Liver (tissue), 9 donors: ENCODE data around the gene CCDC121. TPM values are rescaled to one million over a fixed set of nuclear protein-coding genes. Genes with fewer than 3 reads are reported as not detected.

Experiments
- DNase-seq: peaks from one replicate; pipeline ENCODE4 v3.0.0-alpha.2; 2017; ENCODE audit warnings: low spot score
- H3K27ac ChIP-seq, 2 donors: one replicate each; pipeline ENCODE4 v1.7.0; 2013; ENCODE audit warnings: inconsistent platforms in 2 of 2, low read length in 2 of 2, control low read depth in 1 of 2, low read depth in 1 of 2, mild to moderate bottlenecking in 1 of 2
- H3K27me3 ChIP-seq, 4 donors: one replicate each; pipeline versions ENCODE4 v1.6.1 to v1.7.0; 2013; ENCODE audit warnings: low read length in 3 of 4, inconsistent platforms in 1 of 4, mild to moderate bottlenecking in 1 of 4, moderate library complexity in 1 of 4; ENCODE audit not compliant: control insufficient read depth in 4 of 4, insufficient read depth in 4 of 4
- H3K36me3 ChIP-seq, 4 donors: one replicate each; pipeline versions ENCODE4 v1.6.1 to v1.7.0; 2013; ENCODE audit warnings: low read length in 3 of 4, mild to moderate bottlenecking in 3 of 4, low read depth in 1 of 4, moderate library complexity in 1 of 4; ENCODE audit not compliant: control insufficient read depth in 4 of 4, insufficient read depth in 3 of 4
- H3K4me1 ChIP-seq, 4 donors: one replicate each; pipeline versions ENCODE4 v1.6.1 to v1.7.0; 2013; ENCODE audit warnings: low read length in 3 of 4, mild to moderate bottlenecking in 3 of 4, moderate library complexity in 1 of 4; ENCODE audit not compliant: control insufficient read depth in 4 of 4, insufficient read depth in 4 of 4
- H3K4me3 ChIP-seq, 3 donors: one replicate each; pipeline versions ENCODE4 v1.6.1 to v1.7.0; 2013; ENCODE audit warnings: low read length in 3 of 3, control low read depth in 1 of 3, low read depth in 1 of 3, mild to moderate bottlenecking in 1 of 3
- H3K9ac ChIP-seq, 2 donors: one replicate each; pipeline ENCODE4 v1.7.0; 2013; ENCODE audit warnings: low read length in 2 of 2, mild to moderate bottlenecking in 2 of 2, moderate library complexity in 2 of 2, control low read depth in 1 of 2, low read depth in 1 of 2
- H3K9me3 ChIP-seq, 4 donors: one replicate each; pipeline versions ENCODE4 v1.6.1 to v1.7.0; 2013; ENCODE audit warnings: low read length in 3 of 4; ENCODE audit not compliant: control insufficient read depth in 4 of 4
- EGR1 ChIP-seq, 2 donors: IDR thresholded peaks; 2 replicates each; pipeline ENCODE4 v1.6.1; 2016 to 2018; ENCODE audit warnings: antibody characterized with exemption in 2 of 2, low read depth in 2 of 2
- FOXA1 ChIP-seq: IDR thresholded peaks from 2 replicates; pipeline ENCODE4 v1.6.1; 2016; ENCODE audit warnings: antibody characterized with exemption
- FOXA2 ChIP-seq: IDR thresholded peaks from 2 replicates; pipeline ENCODE4 v1.6.1; 2016; ENCODE audit warnings: antibody characterized with exemption
- GABPA ChIP-seq, 2 donors: IDR thresholded peaks in 1 of 2; conservative IDR thresholded peaks in 1 of 2; 2 replicates each; pipeline ENCODE4 v1.6.1; 2016; ENCODE audit warnings: antibody characterized with exemption in 2 of 2, mild to moderate bottlenecking in 1 of 2, moderate library complexity in 1 of 2
- HNF4A ChIP-seq, 2 donors: conservative IDR thresholded peaks; 2 replicates each; pipeline ENCODE4 v1.6.1; 2016; ENCODE audit warnings: antibody characterized with exemption in 2 of 2, mild to moderate bottlenecking in 2 of 2
- HNF4G ChIP-seq: IDR thresholded peaks from 2 replicates; pipeline ENCODE4 v1.6.1; 2016; ENCODE audit warnings: antibody characterized with exemption
- JUND ChIP-seq, 2 donors: IDR thresholded peaks; 2 replicates each; pipeline ENCODE4 v1.6.1; 2016; ENCODE audit warnings: antibody characterized with exemption in 2 of 2
- NR2F2 ChIP-seq: IDR thresholded peaks from 2 replicates; pipeline ENCODE4 v1.6.1; 2016; ENCODE audit warnings: antibody characterized with exemption
- RXRA ChIP-seq, 2 donors: IDR thresholded peaks; 2 replicates each; pipeline ENCODE4 v1.6.1; 2017 to 2018; ENCODE audit warnings: antibody characterized with exemption in 2 of 2, mild to moderate bottlenecking in 1 of 2
- SP1 ChIP-seq: IDR thresholded peaks from 2 replicates; pipeline ENCODE4 v1.6.1; 2018; ENCODE audit warnings: antibody characterized with exemption, mild to moderate bottlenecking
- YY1 ChIP-seq: IDR thresholded peaks from 2 replicates; pipeline ENCODE4 v1.6.1; 2016; ENCODE audit warnings: antibody characterized with exemption, mild to moderate bottlenecking
- WGBS: extraction: QIAGEN DNeasy Blood & Tissue Kit; methylation state at CpG from one replicate; pipeline ENCODE4 v1.1.7; 2013; 5-methylcytosine and 5-hydroxymethylcytosine counted together
- polyA plus RNA-seq, 2 donors: library from polyadenylated mRNA; stranded (reverse) in 1 of 2; unstranded in 1 of 2; fragments of 200-250 nt in 1 of 2; fragments of >200 nt in 1 of 2; fragmentation: Nextera tagmentation in 1 of 2; extraction: Ambion mirVana in 1 of 2; gene quantifications; one replicate each; pipeline versions ENCODE4 v1.2.1 to v1.2.3, GENCODE V29; 2013 to 2015
- total RNA-seq, 2 donors: library from RNA; depleted of rRNA; stranded (reverse); fragments of >200 nt; gene quantifications; one replicate each; pipeline ENCODE4 v1.2.3, GENCODE V29; 2014
- TF ChIP-seq, protein P1 (sequence below): fragments of 150-350 bp; IDR thresholded peaks from 2 replicates; pipeline ENCODE4 v1.5.1; 2017; ENCODE audit warnings: improper control_type of control experiment, low read depth, low read length; ENCODE audit not compliant: missing input control
- TF ChIP-seq, protein P2 (sequence below): IDR thresholded peaks from 2 replicates; pipeline ENCODE4 v1.6.1; 2016; ENCODE audit warnings: antibody characterized with exemption
- TF ChIP-seq, protein P3 (sequence below): IDR thresholded peaks from 2 replicates; pipeline ENCODE4 v1.6.1; 2016; ENCODE audit warnings: antibody characterized with exemption, mild to moderate bottlenecking
- TF ChIP-seq, protein P4 (sequence below): IDR thresholded peaks from 2 replicates; pipeline ENCODE4 v1.6.1; 2016; ENCODE audit warnings: antibody characterized with exemption
- donor health status: healthy.
- donor health status: healthy.
- donor health status: healthy.
- donor health status: healthy.
- donor health status: healthy.

CCDC121 gene
- total and polyA plus RNA-seq, 4 donors: 0.97 to 2.5 (median 1.4) TPM

DNA sequence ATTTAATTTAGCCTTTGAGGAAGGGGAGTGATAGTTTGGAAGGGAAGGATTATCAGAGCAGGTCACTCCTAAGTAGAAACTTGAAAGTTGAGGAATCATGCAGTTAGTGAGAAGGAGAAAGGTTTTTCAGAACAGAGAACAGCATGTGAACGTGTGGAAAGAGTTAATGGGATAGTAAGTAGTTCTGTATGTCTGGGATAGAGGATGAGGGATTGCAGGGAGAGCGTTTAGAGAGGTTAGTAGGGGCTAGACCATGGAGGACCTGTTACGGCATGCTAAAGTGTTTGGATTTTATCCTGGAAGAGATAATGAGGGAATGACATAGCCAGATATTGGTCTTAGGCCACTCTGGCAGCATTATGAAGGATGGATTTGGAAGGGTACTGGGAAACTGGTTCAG is 44.2 kb downstream of the CCDC121 start:
- no peak for DNase-seq
- Histone ChIP-seq H3K9me3 (peaks cover 3 to 10% (median 6%) of the 10 kb centered on the region in 4 donors), H3K4me1 (peaks cover 5 to 20% (median 9%) of the 10 kb centered on the region in 4 donors), H3K9ac (no peak overlapping the region), H3K27me3 (no peaks in the 10 kb centered on the region), H3K36me3 (no peaks in the 10 kb centered on the region), H3K27ac (no peak overlapping the region), H3K4me3 (no peak overlapping the region)
- TF ChIP-seq JUND (IDR thresholded peaks at IDR 0.05) (no peak), EGR1 (IDR thresholded peaks at IDR 0.05; ENCODE audit: low read depth in 2 of 2) (no peak), HNF4A (conservative IDR thresholded peaks at IDR 0.05) (no peak), HNF4G (no peak), YY1 (no peak), GABPA (IDR thresholded peaks at IDR 0.05 in 1 of 2, conservative IDR thresholded peaks at IDR 0.05 in 1 of 2) (no peak), FOXA2 (no peak), RXRA (IDR thresholded peaks at IDR 0.05) (no peak), NR2F2 (no peak), SP1 (no peak)
- TF ChIP-seq, protein P1, sequence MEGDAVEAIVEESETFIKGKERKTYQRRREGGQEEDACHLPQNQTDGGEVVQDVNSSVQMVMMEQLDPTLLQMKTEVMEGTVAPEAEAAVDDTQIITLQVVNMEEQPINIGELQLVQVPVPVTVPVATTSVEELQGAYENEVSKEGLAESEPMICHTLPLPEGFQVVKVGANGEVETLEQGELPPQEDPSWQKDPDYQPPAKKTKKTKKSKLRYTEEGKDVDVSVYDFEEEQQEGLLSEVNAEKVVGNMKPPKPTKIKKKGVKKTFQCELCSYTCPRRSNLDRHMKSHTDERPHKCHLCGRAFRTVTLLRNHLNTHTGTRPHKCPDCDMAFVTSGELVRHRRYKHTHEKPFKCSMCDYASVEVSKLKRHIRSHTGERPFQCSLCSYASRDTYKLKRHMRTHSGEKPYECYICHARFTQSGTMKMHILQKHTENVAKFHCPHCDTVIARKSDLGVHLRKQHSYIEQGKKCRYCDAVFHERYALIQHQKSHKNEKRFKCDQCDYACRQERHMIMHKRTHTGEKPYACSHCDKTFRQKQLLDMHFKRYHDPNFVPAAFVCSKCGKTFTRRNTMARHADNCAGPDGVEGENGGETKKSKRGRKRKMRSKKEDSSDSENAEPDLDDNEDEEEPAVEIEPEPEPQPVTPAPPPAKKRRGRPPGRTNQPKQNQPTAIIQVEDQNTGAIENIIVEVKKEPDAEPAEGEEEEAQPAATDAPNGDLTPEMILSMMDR: no peak
- TF ChIP-seq, protein P2, sequence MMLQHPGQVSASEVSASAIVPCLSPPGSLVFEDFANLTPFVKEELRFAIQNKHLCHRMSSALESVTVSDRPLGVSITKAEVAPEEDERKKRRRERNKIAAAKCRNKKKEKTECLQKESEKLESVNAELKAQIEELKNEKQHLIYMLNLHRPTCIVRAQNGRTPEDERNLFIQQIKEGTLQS: no peak
- TF ChIP-seq, protein P3, sequence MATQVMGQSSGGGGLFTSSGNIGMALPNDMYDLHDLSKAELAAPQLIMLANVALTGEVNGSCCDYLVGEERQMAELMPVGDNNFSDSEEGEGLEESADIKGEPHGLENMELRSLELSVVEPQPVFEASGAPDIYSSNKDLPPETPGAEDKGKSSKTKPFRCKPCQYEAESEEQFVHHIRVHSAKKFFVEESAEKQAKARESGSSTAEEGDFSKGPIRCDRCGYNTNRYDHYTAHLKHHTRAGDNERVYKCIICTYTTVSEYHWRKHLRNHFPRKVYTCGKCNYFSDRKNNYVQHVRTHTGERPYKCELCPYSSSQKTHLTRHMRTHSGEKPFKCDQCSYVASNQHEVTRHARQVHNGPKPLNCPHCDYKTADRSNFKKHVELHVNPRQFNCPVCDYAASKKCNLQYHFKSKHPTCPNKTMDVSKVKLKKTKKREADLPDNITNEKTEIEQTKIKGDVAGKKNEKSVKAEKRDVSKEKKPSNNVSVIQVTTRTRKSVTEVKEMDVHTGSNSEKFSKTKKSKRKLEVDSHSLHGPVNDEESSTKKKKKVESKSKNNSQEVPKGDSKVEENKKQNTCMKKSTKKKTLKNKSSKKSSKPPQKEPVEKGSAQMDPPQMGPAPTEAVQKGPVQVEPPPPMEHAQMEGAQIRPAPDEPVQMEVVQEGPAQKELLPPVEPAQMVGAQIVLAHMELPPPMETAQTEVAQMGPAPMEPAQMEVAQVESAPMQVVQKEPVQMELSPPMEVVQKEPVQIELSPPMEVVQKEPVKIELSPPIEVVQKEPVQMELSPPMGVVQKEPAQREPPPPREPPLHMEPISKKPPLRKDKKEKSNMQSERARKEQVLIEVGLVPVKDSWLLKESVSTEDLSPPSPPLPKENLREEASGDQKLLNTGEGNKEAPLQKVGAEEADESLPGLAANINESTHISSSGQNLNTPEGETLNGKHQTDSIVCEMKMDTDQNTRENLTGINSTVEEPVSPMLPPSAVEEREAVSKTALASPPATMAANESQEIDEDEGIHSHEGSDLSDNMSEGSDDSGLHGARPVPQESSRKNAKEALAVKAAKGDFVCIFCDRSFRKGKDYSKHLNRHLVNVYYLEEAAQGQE: no peak
- TF ChIP-seq, protein P4, sequence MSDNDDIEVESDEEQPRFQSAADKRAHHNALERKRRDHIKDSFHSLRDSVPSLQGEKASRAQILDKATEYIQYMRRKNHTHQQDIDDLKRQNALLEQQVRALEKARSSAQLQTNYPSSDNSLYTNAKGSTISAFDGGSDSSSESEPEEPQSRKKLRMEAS: no peak
- 97% methylated on average over 3 of the region's 3 CpGs for WGBS

DNA sequence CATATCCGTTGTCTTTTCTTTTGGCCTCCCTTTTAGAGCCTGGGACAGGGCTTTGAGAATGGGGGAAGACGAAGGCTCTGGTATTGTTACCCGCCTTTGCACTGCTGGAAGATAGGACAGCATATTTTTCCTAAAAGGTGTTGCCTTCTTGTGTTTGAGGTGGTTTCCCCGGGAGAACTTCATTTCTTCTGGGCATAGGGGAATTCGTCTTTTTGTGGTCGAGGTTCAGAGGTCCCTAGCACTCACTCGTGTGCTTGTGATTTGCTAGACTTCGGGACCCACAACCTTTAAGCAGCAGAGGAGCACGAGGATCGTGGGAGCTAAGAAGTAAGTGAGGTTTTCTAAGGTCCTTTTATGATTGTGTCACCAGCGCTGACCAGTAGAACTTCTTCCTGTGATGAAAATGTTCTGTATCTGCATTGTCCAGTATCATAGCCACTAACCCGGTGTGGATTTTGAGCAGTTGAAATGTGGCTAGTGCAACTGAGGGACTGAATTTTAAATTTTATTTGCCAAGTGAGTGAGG is 45.4 kb downstream of the CCDC121 start:
- peak overlapping the region; percentile 14 to 22 for H3K27ac ChIP-seq
- no peak for TF ChIP-seq HNF4A (conservative IDR thresholded peaks at IDR 0.05)
- TF ChIP-seq FOXA1: no peak
- TF ChIP-seq, protein P4: peak; percentile 7
- TF ChIP-seq, protein P2: no peak
- TF ChIP-seq EGR1 (IDR thresholded peaks at IDR 0.05; ENCODE audit: low read depth in 2 of 2): no peak
- no peak for TF ChIP-seq NR2F2
- no peak for TF ChIP-seq SP1
- no peaks in the 10 kb centered on the region for H3K36me3 ChIP-seq
- H3K9ac ChIP-seq: peak overlapping the region; percentile 27 to 66
- peaks cover 6 to 15% (median 13%) of the 10 kb centered on the region in 4 donors for H3K9me3 ChIP-seq
- no peak for DNase-seq
- H3K4me3 ChIP-seq: peak overlapping the region; percentile 66 to 92 (median 67)
- no peaks in the 10 kb centered on the region for H3K27me3 ChIP-seq
- 8% methylated on average over 12 of the region's 12 CpGs for whole genome bisulfite sequencing
- peaks cover 5 to 20% (median 9%) of the 10 kb centered on the region in 4 donors for H3K4me1 ChIP-seq
